GM19324 (cell line): ENCODE data around the gene KREMEN1.

Experiments
- ATAC-seq: cut with Tn5 transposase; IDR thresholded peaks from one replicate; pipeline ENCODE4 v1.9.1; 2021; ENCODE audit warnings: mild to moderate bottlenecking, moderate library complexity; ENCODE audit not compliant: unreplicated experiment, low FRiP score

Gene KREMEN1

DNA sequence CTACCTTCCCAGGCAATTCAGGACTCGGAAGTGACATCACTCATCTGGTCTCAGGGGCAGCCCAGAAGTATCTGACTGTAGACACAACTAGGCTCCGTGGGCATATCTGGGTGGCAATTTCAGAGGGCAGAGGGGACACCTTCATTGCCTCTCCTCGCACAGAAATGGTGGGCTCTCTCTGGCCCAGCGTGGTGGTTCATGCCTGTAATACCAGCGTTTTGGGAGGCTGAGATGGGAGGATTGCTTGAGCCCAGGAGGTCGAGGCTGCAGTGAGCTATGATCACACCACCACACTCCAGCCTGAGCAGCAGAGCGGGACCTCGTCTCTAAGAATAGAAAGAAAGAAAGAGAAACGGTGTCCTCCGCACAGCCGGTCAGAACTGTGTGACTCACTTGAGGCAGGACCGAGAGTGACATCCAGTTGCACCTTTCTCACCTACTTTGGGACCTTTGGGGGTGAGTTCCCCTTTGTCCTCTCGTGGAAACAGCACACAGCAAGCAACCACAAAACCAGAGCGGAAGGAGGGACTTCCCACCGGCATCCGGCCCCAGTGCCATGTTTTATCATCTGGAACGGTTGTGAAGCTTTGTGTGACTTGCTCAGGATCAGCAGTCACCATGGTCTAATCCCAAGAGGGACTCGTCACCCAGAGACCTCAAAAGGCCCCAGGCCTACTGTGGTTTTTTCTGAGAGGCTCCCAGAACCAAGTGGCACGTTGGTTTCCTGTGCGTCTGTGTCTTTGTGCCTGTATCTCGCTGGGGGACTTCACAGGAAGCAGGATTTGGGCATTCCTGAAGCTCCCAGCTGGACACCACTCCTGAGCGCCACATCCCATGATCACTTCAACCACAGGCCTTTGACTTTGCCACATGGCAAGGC, 94.4 kb downstream of the KREMEN1 start:
- ATAC-seq, result peak; percentile 80

DNA sequence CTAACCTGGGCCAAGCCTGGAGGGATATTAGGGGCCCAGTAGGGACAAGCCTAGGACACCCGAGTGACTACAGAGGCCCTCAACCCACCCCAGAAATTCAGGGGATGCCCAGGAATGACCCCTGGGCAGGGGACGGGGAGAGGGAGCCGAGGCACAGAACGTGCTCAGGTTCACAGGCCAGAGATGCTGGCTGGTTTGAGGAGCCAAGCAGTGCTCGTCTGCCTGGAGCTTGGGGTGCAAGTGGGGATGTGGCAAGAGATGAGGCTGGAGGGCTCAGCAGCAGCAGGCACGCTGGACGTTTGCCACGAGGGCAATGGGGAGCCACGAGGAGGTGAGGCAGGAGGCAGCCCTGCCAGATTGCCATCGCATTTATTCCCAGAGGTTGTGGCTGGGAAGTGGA, 98.9 kb downstream of the KREMEN1 start:
- no peak for ATAC-seq

DNA sequence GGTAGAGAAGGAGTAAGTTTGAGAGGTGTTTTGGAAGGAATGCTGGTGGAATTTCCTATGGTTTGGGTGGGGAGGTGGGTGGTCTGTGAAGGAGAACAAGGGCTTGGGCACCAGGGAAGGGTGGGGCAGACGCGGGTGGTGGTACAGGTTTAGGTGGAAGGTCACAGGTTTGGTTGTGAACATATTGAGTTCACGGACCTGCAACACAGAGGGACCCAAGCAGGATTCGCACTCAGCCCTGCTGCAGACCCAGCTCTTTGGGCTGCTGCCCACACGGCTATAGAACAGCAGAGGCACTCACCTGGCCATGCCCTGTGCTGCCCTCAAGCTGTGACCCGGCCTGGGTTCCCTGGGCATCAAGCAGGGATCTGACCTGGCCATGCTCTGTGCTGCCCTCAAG, 99.4 kb downstream of the KREMEN1 start:
- ATAC-seq, result no peak

DNA sequence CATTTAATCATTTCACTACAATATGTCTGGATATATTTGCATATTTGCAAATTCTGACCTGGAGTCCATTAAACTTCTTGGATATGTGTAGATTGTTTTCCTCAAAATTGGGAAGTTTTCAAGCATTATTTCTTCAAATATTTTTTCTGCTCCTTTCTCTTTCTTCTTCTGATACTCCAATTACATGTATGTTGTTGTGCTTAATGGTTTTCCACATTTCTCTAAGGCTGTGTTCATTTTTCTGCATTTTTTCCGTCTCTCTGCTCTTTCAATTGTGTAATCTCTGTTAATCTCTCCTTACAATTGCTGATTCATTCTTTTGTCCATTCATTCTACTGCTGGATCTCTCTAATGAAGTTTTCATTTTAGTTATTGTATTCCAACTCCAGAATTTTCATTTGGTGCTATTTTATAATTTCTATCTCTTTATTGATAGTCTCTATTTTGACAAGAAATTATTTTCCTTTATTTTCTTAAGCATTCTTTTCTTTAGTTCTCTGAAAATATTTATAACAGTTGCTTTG, 102.5 kb downstream of the KREMEN1 start:
- ATAC-seq, result no peak

DNA sequence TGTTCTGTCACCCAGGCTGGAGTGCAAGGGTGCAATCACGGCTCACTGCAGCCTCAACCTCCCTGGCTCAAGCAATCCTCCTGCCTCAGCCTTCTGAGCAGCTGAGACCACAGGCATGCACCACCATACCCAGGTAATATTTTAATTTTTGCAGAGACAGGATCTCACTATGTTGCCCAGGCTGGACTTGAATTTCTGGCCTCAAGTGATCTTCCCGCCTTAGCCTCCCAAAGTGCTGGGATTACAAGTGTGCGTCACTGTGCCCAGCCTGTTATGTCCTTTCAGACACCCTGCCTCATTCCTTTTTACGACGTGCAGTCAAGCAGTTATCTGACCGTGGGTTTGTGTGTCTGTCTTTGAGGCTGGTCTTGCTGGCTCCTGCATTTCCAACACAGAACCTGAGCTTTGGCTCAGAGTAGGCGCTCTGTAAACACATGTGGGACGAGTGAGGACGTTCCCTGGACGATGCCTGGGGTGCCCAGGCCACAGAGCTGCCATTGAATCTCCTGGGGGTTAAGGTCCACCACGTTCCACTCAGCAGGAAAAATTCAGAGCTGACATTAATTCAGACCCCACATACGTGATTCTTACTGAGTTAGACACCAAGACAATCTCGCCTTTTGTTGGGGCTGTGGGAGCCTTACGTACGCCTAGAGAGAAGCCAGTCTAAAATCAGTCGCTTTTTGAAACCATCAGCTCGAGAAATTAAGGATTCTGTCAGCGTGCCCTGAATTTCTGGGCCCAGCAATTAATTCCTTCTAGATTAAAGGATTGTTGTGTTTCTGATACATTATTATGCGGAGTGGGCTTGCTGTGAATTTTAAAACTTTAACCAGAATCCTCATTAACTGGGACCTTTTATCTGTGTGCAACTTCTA, 111.4 kb downstream of the KREMEN1 start:
- ATAC-seq, result no peak

DNA sequence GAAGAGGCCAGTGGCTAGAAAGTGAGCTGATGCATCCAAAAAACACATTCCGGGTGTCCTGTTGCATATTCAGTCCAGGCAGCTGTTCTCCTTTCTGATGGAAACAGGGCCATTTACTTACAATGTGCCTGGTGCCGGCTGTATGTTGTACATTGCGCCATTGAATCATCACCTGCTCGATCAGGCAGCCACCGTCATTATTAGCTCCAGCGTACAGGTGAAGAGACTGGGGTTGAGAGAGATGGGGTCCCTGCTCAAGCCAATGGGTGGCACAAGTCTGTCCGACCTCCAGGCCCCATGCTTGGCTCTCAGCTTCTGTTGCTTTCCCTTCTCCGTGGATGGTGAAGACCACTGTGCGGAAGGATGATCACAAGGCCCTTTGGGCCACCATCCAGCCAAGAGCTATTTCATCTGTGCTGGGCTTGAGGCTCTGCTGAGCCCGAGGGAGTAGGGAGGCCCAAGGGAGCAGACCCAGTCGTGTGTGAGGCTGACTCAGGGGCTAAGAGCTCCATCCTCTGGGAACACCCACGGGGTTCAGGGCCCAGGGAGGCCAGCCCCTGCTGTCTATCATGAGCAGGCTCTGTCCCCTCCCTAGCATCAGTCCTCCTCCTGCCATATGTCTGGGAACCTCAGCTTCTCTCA, 112.1 kb downstream of the KREMEN1 start:
- ATAC-seq, result no peak

DNA sequence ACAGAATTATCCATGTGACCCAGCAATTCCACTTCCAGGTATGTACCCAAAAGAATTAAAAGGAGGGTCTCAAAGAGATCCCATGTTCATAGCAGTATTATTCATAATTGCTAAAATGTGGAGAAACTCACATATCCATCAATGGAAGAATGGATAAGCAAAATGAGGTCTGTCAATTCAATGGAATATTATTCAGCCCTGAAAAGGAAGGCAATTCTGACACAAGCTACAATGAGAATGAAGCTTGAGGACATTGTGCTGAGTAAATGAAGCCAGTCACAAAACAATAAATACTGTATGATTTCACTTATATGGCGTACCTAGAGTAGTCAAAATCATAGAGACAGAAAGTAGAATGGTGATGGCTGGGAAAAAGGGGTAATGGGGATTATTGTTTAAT, 113.5 kb downstream of the KREMEN1 start:
- no peak for ATAC-seq

- ATAC-seq, result no peak
Measured at GRCh38 chr22:29187831-29188230, 115.0 kb downstream of the KREMEN1 start.

DNA sequence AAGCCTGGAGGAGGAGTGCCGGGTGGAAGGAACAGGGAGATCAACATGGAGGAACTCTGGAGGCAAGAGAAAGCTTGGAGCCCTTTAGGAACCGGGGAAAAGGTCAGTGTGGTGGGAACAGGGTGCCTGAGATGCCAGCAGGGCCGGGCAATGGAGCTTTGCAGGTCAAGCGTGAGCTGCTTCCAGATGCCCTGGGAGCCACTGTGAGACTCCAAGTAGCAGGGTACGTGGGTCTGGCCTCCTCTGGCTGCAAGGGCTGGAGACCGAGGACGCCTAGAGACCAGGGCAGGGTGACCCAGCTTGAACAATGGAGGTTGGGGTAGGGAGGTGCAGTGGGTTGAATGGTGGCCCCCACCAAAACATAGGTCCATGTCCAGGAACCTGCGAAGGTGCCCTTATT, 117.2 kb downstream of the KREMEN1 start:
- ATAC-seq, result no peak

- ATAC-seq, result no peak
Measured at GRCh38 chr22:29190918-29191317, 118.1 kb downstream of the KREMEN1 start.

- ATAC-seq, result no peak
Measured at GRCh38 chr22:29193021-29193420, 120.2 kb downstream of the KREMEN1 start.

GRCh38 chr22:29194184-29194583, 121.3 kb downstream of the KREMEN1 start:
- ATAC-seq, result no peak

- ATAC-seq, result no peak
Measured at GRCh38 chr22:29195118-29195963, 122.5 kb downstream of the KREMEN1 start.

DNA sequence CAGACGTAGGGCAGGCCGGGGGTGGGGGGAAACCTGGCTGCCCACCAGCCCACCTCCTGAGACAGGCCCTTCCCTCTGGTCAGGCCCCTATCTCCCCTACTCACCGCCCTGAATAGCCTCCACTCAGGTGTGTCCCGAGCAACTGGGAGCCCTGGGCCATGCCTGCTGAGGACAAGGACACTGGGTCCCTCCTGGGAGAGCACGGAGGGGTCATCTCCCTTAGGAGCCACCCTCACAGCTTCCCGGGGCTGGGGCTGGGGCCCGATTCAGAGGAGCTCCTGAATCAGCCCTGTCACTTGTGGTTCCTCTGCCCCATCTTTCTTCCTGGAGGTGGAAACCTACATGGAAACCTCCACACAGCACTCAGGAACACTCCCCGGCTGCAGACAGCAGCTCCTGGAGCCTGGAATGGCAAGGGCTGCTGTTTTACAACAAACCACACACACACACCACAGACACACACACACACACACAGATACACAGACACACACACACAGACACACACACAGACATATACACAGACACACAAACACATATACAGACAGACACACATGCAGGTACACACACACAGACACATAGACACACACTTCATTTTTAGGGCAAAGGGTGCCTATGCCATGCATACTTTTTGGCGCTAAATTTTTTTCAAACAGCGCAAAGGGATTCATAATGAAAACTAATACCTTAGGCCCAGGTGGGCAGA, 123.3 kb downstream of the KREMEN1 start:
- no peak for ATAC-seq

- no peak for ATAC-seq
Measured at GRCh38 chr22:29197096-29197495, 124.3 kb downstream of the KREMEN1 start.

GRCh38 chr22:29198240-29198639, 125.4 kb downstream of the KREMEN1 start:
- ATAC-seq, result no peak

DNA sequence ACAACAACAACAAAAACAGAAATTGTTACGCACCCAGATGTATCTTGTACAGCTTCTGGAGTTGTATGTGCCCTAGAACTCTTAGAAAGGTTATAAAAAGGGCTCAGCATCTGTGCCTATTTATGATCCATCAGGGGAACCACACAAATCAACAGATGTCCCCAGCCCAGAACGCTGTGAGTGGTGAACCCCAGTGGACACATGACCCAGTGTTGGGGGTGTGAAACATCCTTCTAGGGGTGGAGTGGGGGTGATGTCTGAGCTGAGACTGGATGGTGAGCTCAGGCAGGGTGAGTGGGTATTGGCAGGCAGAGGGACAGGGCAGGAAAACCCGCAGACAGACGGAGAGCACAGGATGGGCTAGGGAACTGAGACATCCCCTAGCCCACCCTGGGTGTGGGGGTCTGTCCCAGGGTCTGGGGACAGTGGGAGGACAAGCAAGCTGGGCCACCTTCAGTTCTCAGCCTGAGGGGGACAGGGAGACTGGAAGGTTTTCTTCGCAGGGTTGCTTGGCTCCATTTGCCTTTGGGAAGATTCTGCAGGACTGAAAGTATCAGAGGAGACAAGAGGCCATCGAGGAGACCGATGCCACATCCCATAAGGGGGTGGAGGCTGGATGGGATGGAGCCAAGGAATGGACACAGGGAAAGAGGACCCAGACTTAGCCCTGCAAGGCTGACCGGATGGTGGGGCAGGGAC, 127.0 kb downstream of the KREMEN1 start:
- no peak for ATAC-seq

- ATAC-seq, result no peak
Measured at GRCh38 chr22:29200901-29201300, 128.1 kb downstream of the KREMEN1 start.

GRCh38 chr22:29201782-29202181, 128.9 kb downstream of the KREMEN1 start:
- no peak for ATAC-seq
